ENCODE data around the gene C21orf58.

Gene C21orf58

DNA sequence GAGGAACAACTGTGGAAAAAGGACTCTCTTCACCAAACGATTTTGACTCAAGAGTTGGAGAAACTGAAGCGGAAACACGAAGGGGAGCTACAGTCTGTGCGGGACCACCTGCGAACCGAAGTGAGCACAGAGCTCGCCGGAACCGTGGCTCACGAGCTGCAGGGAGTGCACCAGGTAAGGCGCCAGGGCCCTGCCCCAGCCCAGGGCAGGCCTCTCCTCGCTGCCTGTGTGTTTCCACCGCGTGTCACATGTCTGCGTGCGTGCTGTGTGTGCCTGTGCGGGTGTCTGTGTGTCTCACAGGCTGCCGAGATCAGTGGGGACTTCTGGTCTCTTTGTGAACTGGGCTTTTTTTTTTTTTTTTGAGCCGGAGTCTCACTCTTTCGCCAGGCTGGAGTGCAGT is 43.3 kb upstream of the C21orf58 start:
- DNase-seq (ENCODE audit: low spot score) = no peak
- TF ChIP-seq, protein P1, sequence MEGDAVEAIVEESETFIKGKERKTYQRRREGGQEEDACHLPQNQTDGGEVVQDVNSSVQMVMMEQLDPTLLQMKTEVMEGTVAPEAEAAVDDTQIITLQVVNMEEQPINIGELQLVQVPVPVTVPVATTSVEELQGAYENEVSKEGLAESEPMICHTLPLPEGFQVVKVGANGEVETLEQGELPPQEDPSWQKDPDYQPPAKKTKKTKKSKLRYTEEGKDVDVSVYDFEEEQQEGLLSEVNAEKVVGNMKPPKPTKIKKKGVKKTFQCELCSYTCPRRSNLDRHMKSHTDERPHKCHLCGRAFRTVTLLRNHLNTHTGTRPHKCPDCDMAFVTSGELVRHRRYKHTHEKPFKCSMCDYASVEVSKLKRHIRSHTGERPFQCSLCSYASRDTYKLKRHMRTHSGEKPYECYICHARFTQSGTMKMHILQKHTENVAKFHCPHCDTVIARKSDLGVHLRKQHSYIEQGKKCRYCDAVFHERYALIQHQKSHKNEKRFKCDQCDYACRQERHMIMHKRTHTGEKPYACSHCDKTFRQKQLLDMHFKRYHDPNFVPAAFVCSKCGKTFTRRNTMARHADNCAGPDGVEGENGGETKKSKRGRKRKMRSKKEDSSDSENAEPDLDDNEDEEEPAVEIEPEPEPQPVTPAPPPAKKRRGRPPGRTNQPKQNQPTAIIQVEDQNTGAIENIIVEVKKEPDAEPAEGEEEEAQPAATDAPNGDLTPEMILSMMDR (IDR thresholded peaks at IDR 0.05; ENCODE audit: extremely low read depth, insufficient read depth, missing control alignments) = no peak
- in situ Hi-C loops (cut with MboI; ENCODE audit: low pct_unique_long_range_greater_than_20kb, low sequenced_read_pairs, unreplicated experiment) = no loop called here

- in situ Hi-C loops (cut with MboI; ENCODE audit: low pct_unique_long_range_greater_than_20kb, low sequenced_read_pairs, unreplicated experiment) = no loop called here
- TF ChIP-seq, protein P1 (IDR thresholded peaks at IDR 0.05; ENCODE audit: extremely low read depth, insufficient read depth, missing control alignments) = no peak
- DNase-seq (ENCODE audit: low spot score) = no peak
Observed at GRCh38 chr21:46366561-46366960, 42.9 kb upstream of the C21orf58 start.

DNA sequence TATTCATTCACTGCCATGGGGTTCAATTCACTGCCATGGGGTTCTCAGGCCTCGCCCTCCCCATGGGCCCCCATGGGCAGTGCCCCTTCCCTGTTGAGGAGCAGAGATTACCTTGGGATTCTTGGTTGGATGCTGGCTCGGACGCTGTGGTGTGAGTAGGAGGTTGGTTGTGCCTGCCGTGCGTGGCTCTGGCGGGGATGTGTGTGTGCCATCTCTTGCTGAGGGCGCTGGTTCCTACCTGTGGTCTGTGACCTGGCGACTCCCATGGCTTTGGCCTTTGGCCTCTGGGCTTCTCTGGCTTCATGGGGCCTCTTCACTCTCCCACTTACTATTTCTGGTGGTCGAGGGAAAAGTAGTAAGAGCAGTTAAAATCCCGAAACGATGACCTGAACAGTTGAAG is 42.4 kb upstream of the C21orf58 start:
- in situ Hi-C loops (cut with MboI; ENCODE audit: low pct_unique_long_range_greater_than_20kb, low sequenced_read_pairs, unreplicated experiment) = no loop called here
- TF ChIP-seq, protein P1 (IDR thresholded peaks at IDR 0.05; ENCODE audit: extremely low read depth, insufficient read depth, missing control alignments) = no peak
- no peak for DNase-seq (ENCODE audit: low spot score)

DNA sequence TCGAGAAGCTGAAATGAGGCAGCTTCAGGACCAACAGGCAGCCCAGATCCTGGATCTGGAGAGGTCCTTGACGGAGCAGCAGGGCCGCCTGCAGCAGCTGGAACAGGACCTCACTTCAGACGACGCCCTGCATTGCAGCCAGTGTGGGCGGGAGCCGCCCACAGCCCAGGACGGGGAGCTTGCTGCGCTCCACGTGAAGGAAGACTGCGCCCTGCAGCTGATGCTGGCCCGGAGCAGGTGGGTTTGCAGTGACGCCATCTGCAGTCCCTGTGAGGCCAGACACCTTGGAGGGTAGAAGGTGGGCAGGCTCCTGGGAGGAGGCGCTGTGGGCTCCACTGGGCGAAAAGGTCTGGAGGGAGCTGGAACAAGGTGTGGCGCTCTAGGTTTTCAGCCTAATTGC is 40.0 kb upstream of the C21orf58 start:
- DNase-seq (ENCODE audit: low spot score) = no peak
- in situ Hi-C loops (cut with MboI; ENCODE audit: low pct_unique_long_range_greater_than_20kb, low sequenced_read_pairs, unreplicated experiment) = no loop called here
- TF ChIP-seq, protein P1 (IDR thresholded peaks at IDR 0.05; ENCODE audit: extremely low read depth, insufficient read depth, missing control alignments) = no peak

DNA sequence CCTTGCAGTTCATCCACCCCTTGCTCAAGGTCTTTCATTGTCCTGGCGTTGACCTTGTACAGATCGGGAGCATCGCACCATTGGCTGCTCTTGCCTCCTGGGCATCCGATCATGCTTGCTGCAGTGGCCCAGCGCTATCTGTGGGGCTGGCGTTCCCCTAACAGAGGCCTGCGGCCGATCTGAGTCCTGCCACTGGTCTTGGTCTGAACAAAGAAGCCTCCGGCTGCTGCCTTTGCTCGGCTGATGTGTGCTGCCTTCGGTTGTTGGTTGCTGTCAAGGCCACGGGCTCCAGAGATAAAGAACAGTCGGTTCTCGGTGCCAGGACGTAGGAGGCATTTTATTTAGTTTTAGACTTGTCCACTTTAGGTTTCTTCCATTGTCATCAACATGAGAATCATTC is 39.3 kb upstream of the C21orf58 start:
- no peak for DNase-seq (ENCODE audit: low spot score)
- TF ChIP-seq, protein P1 (IDR thresholded peaks at IDR 0.05; ENCODE audit: extremely low read depth, insufficient read depth, missing control alignments) = no peak
- in situ Hi-C loops (cut with MboI; ENCODE audit: low pct_unique_long_range_greater_than_20kb, low sequenced_read_pairs, unreplicated experiment) = no loop called here

DNA sequence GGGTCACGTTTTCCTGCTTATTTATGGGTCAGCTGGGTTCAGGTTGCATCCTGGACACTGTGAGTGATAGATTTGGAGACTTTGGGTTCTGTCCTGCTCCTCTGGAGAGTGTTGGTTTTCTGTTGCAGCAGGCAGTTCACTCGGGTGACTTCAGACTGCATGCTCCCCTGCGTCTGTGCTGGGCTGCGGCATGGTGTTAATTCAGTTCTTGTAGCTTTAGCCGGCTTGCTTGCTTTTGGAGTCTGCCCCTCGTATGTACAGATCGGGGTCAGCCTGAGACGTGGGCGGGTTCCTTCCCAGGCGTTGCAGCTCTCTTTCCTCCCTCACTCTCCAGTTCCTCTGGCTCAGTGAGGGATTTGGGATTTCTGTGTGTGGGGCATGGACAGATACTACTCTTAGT is 38.3 kb upstream of the C21orf58 start:
- in situ Hi-C loops (cut with MboI; ENCODE audit: low pct_unique_long_range_greater_than_20kb, low sequenced_read_pairs, unreplicated experiment) = no loop called here
- TF ChIP-seq, protein P1 (IDR thresholded peaks at IDR 0.05; ENCODE audit: extremely low read depth, insufficient read depth, missing control alignments) = no peak
- no peak for DNase-seq (ENCODE audit: low spot score)

DNA sequence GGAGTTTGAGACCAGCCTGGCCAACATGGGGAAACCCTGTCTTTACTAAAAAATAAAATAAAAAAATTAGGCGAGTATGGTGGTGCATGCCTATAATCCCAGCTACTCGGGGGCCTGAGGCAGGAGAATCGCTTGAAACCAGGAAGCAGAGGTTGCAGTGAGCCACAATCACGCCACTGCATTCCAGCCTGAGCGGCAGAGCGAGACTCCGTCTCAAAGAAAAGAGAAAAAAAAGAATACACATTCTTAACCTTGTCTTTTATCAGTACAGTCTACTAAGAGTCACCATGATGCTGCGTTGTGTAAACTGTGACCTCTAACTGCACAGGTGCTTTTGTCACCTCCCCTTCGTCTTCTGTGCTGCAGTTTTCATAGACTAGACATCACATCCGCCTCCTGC is 37.5 kb upstream of the C21orf58 start:
- in situ Hi-C loops (cut with MboI; ENCODE audit: low pct_unique_long_range_greater_than_20kb, low sequenced_read_pairs, unreplicated experiment) = no loop called here

More for the DNA sequence above, 37.5 kb upstream of the C21orf58 start:
- TF ChIP-seq, protein P1 (IDR thresholded peaks at IDR 0.05; ENCODE audit: extremely low read depth, insufficient read depth, missing control alignments) = no peak
- DNase-seq (ENCODE audit: low spot score) = no peak

Measured in GM13977 (cell line).